Measurements from ENCODE around the gene ARL5A. TPM values are rescaled to one million over a fixed set of nuclear protein-coding genes. Genes with fewer than 3 reads are reported as not detected.

The ARL5A gene
- total RNA-seq, 1 experiment from 2014 or later = 55.0 TPM

GRCh38 chr2:151842830-151843690, 14.8 kb upstream of the ARL5A start:
- no peaks in the 10 kb centered on the region for H3K4me1 ChIP-seq (ENCODE audit: insufficient read depth, low read length, poor library complexity, severe bottlenecking)
- no peak overlapping the region for H3K27ac ChIP-seq (ENCODE audit: low read depth, low read length, poor library complexity, severe bottlenecking)
- DNase-seq (ENCODE audit: low spot score) = no peak
- ChIA-PET CTCF (no interaction called here), POLR2A (ENCODE audit: low non-redundant PET) (no interaction called here)
- H3K27me3 ChIP-seq (replicated peaks; ENCODE audit: insufficient read depth, low read depth, low read length, poor library complexity) = peaks cover 21% of the 10 kb centered on the region
- BruUV-seq (replicated peaks) = no TSS peak
- H3K36me3 ChIP-seq (ENCODE audit: insufficient read depth, low read length, poor library complexity, severe bottlenecking) = no peaks in the 10 kb centered on the region
- intact Hi-C loops (cut with micrococcal nuclease; ENCODE audit: unreplicated experiment) = no loop called here
- no peaks in the 10 kb centered on the region for H3K9me3 ChIP-seq (ENCODE audit: low read depth, low read length, poor library complexity, severe bottlenecking)
- TF ChIP-seq EZH2 (IDR thresholded peaks at IDR 0.05; ENCODE audit: borderline replicate concordance, low read depth, low read length, poor library complexity, severe bottlenecking) (no peak), CTCF (conservative IDR thresholded peaks at IDR 0.05; ENCODE audit: low read depth, low read length) (no peak)
- no peak overlapping the region for H3K4me3 ChIP-seq (ENCODE audit: low read depth, low read length, poor library complexity, severe bottlenecking)

GRCh38 chr2:151841047-151841424, 12.8 kb upstream of the ARL5A start:
- TF ChIP-seq EZH2 (IDR thresholded peaks at IDR 0.05; ENCODE audit: borderline replicate concordance, low read depth, low read length, poor library complexity, severe bottlenecking) = no peak
- no peak for TF ChIP-seq CTCF (conservative IDR thresholded peaks at IDR 0.05; ENCODE audit: low read depth, low read length)
- DNase-seq (ENCODE audit: low spot score) = no peak
- no peak overlapping the region for H3K4me3 ChIP-seq (ENCODE audit: low read depth, low read length, poor library complexity, severe bottlenecking)
- no peaks in the 10 kb centered on the region for H3K36me3 ChIP-seq (ENCODE audit: insufficient read depth, low read length, poor library complexity, severe bottlenecking)
- peaks cover 41% of the 10 kb centered on the region for H3K27me3 ChIP-seq (replicated peaks; ENCODE audit: insufficient read depth, low read depth, low read length, poor library complexity)
- POLR2A ChIA-PET (ENCODE audit: low non-redundant PET) = no interaction called here
- H3K9me3 ChIP-seq (ENCODE audit: low read depth, low read length, poor library complexity, severe bottlenecking) = no peaks in the 10 kb centered on the region
- CTCF ChIA-PET = no interaction called here
- H3K4me1 ChIP-seq (ENCODE audit: insufficient read depth, low read length, poor library complexity, severe bottlenecking) = no peaks in the 10 kb centered on the region
- H3K27ac ChIP-seq (ENCODE audit: low read depth, low read length, poor library complexity, severe bottlenecking) = no peak overlapping the region
- no TSS peak for BruUV-seq (replicated peaks)
- intact Hi-C loops (cut with micrococcal nuclease; ENCODE audit: unreplicated experiment) = no loop called here

- CTCF ChIA-PET = no interaction called here
- TF ChIP-seq EZH2 (IDR thresholded peaks at IDR 0.05; ENCODE audit: borderline replicate concordance, low read depth, low read length, poor library complexity, severe bottlenecking) = no peak
- TF ChIP-seq CTCF (conservative IDR thresholded peaks at IDR 0.05; ENCODE audit: low read depth, low read length) = no peak
- BruUV-seq (replicated peaks) = no TSS peak
Observed at GRCh38 chr2:151840216-151841046, 12.2 kb upstream of the ARL5A start.

More at GRCh38 chr2:151840216-151841046, 12.2 kb upstream of the ARL5A start:
- Histone ChIP-seq H3K27me3 (replicated peaks; ENCODE audit: insufficient read depth, low read depth, low read length, poor library complexity) (peaks cover 45% of the 10 kb centered on the region), H3K4me1 (ENCODE audit: insufficient read depth, low read length, poor library complexity, severe bottlenecking) (no peaks in the 10 kb centered on the region), H3K27ac (ENCODE audit: low read depth, low read length, poor library complexity, severe bottlenecking) (no peak overlapping the region), H3K36me3 (ENCODE audit: insufficient read depth, low read length, poor library complexity, severe bottlenecking) (no peaks in the 10 kb centered on the region), H3K9me3 (ENCODE audit: low read depth, low read length, poor library complexity, severe bottlenecking) (no peaks in the 10 kb centered on the region), H3K4me3 (ENCODE audit: low read depth, low read length, poor library complexity, severe bottlenecking) (no peak overlapping the region)
- POLR2A ChIA-PET (ENCODE audit: low non-redundant PET) = no interaction called here
- DNase-seq (ENCODE audit: low spot score) = no peak
- intact Hi-C loops (cut with micrococcal nuclease; ENCODE audit: unreplicated experiment) = no loop called here
